Amniotic epithelial cell (primary cell): ENCODE data around the gene ACTG2.
A peak's percentile ranks its signal among the peaks of the same experiment; 100 is the strongest.
"Not testable (repeated sequence)": the region's sequence is repeated elsewhere in the genome, so short reads cannot be mapped to it uniquely, and the experiment has no call there.

Experiments
- DNase-seq: peaks from one replicate; pipeline ENCODE4 v3.0.0-alpha.2; 2010; ENCODE audit warnings: low read depth

Gene ACTG2

GRCh38 chr2:73937103-73937885 lies 44.5 kb downstream of the ACTG2 start:
- DNase-seq, result no peak

- DNase-seq, result no peak
These were observed 45.1 kb downstream of the ACTG2 start for GRCh38 chr2:73937899-73938298.

- peak; percentile 71 for DNase-seq
These were observed 46.0 kb downstream of the ACTG2 start for GRCh38 chr2:73938718-73939352.

- peak; percentile 54 for DNase-seq
These were observed 46.6 kb downstream of the ACTG2 start for GRCh38 chr2:73939419-73939818.

GRCh38 chr2:73940066-73940465 lies 47.3 kb downstream of the ACTG2 start:
- DNase-seq, result not testable (repeated sequence)

- no peak for DNase-seq
These were observed 49.9 kb downstream of the ACTG2 start for GRCh38 chr2:73942664-73943063.

- no peak for DNase-seq
These were observed 51.9 kb downstream of the ACTG2 start for GRCh38 chr2:73944714-73945113.

- DNase-seq, result no peak
These were observed 53.4 kb downstream of the ACTG2 start for GRCh38 chr2:73946215-73946614.

- no peak for DNase-seq
These were observed 53.9 kb downstream of the ACTG2 start for GRCh38 chr2:73946666-73947065.

GRCh38 chr2:73947412-73948018 lies 54.7 kb downstream of the ACTG2 start:
- DNase-seq, result no peak

- no peak for DNase-seq
These were observed 57.0 kb downstream of the ACTG2 start for GRCh38 chr2:73949802-73950201.

- peak; percentile 29 for DNase-seq
These were observed 60.0 kb downstream of the ACTG2 start for GRCh38 chr2:73952499-73953446.

GRCh38 chr2:73956218-73956865 lies 63.5 kb downstream of the ACTG2 start:
- no peak for DNase-seq

GRCh38 chr2:73961274-73961673 lies 68.5 kb downstream of the ACTG2 start:
- DNase-seq, result no peak

- DNase-seq, result no peak
These were observed 69.2 kb downstream of the ACTG2 start for GRCh38 chr2:73961823-73962615.

- DNase-seq, result no peak
These were observed 70.0 kb downstream of the ACTG2 start for GRCh38 chr2:73962798-73963197.

GRCh38 chr2:73963385-73964120 lies 70.7 kb downstream of the ACTG2 start:
- no peak for DNase-seq

- no peak for DNase-seq
These were observed 71.4 kb downstream of the ACTG2 start for GRCh38 chr2:73964223-73964622.

GRCh38 chr2:73965053-73965452 lies 72.2 kb downstream of the ACTG2 start:
- DNase-seq, result no peak

GRCh38 chr2:73968357-73968937 lies 75.6 kb downstream of the ACTG2 start:
- DNase-seq, result no peak
